HG03095 (cell line): ENCODE measurements around the gene TAGLN2.

Source experiments
- ATAC-seq: cut with Tn5 transposase; IDR thresholded peaks from one replicate; pipeline ENCODE4 v1.9.1; 2021; ENCODE audit warnings: moderate library complexity; ENCODE audit not compliant: unreplicated experiment

TAGLN2 gene

GRCh38 chr1:159949981-159950381 lies 24.7 kb upstream of the TAGLN2 start:
- ATAC-seq, result no peak

DNA sequence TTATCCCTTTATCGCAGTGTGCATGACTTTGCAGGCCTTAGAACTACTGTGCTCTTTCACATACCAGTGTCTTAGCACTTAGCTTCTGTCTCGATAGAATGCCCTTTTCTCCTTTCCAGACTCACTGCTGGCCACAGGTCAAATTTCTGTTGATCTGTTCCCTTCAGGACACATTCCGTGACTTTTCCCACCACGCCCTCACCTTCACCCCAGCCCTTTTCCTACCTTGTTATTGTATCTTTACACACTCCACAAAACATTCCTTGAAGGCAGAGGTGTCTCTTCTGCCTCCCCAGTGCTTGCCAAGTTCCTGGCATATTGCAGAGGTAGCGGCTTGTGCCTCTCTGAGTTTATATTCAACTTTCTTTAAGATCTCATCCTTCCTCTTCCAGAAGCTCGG lies 23.8 kb upstream of the TAGLN2 start:
- no peak for ATAC-seq

DNA sequence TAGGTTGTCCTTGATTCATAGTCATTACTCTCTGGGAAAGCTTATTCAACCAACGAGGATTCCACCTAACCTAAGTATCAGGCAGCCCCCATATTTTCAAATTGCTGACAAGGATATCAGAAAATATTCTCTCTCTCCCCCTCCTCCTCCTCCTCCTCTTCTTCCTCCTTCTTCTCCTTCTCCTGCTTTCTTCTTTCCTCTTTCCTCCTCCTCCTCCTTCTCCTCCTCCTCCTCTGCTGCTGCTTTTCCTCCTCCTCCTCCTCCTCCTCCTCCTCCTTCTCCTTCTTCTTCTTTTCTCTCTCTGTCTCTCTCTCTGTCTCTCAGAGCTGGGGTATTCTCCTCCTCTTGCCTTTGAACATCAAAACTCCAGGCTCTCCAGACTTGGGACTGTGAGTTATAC lies 22.6 kb upstream of the TAGLN2 start:
- ATAC-seq, result no peak

- no peak for ATAC-seq
These were observed 21.2 kb upstream of the TAGLN2 start for GRCh38 chr1:159946242-159947187.

GRCh38 chr1:159945483-159946241 lies 20.4 kb upstream of the TAGLN2 start, which contains the start of gene IGSF9:
Gene IGSF9, minus strand, starts transcription at chr1:159945613. Its CDS starts 2,159 bp downstream, at chr1:159943454.
- no peak for ATAC-seq

DNA sequence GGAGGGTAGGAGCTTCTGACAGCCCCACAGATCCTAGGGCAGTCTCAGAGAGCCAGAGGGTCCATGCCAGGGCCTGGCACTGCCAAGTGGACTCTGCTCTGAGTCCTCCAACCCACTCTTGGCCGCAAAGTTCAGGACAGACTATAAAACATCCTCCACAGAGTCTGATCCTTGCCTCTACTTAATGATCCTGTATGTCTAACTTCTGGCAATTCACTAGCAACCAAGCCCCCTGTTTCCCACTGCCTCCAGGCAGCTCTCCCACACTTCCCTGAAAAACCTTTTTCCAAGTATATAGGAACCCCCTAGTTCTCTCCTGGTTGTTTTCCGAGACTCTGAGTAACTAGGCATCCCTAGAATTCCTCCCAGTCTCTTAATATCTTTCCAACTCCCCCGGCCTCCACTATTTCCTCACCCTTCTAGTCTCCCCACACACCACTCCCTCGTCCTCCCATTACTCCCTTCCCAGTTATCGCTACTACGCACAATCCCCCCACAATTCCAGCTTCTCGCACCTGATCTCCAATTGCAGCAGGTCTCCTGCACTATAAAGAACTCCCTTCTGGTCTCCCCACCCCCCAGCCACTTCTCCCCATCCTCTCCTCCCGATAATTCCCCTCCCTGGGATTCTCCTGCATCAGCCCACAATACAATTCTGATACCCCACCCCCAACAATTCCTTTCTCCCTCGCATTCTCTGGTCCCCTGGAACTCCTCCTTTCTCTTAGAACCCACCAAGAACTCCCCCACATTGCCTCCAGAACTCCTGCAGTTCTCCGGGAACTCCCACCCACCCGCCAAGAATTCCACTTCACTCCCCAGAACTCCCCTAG lies 19.5 kb upstream of the TAGLN2 start:
- ATAC-seq, result no peak

GRCh38 chr1:159943908-159944622 lies 18.8 kb upstream of the TAGLN2 start:
- ATAC-seq, result no peak

DNA sequence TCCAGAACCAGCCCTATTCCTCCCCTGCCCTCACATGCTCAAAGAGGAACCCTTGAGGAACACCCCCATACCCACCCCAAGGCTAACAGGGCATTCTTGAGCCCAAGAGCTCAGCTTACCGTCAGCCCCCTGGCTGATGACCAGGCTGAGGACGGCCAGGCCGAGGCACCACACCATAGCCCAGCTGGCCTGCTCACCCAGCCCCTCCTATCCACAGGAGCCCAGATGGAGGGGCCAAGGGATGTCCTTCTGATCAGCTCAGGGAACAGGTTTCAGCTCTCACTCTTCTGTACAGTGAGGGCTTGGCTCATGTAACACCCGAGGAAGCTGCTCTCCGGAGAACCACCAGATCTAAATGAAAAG lies 18.0 kb upstream of the TAGLN2 start:
- no peak for ATAC-seq

GRCh38 chr1:159942632-159943277 lies 17.4 kb upstream of the TAGLN2 start:
- ATAC-seq, result no peak

DNA sequence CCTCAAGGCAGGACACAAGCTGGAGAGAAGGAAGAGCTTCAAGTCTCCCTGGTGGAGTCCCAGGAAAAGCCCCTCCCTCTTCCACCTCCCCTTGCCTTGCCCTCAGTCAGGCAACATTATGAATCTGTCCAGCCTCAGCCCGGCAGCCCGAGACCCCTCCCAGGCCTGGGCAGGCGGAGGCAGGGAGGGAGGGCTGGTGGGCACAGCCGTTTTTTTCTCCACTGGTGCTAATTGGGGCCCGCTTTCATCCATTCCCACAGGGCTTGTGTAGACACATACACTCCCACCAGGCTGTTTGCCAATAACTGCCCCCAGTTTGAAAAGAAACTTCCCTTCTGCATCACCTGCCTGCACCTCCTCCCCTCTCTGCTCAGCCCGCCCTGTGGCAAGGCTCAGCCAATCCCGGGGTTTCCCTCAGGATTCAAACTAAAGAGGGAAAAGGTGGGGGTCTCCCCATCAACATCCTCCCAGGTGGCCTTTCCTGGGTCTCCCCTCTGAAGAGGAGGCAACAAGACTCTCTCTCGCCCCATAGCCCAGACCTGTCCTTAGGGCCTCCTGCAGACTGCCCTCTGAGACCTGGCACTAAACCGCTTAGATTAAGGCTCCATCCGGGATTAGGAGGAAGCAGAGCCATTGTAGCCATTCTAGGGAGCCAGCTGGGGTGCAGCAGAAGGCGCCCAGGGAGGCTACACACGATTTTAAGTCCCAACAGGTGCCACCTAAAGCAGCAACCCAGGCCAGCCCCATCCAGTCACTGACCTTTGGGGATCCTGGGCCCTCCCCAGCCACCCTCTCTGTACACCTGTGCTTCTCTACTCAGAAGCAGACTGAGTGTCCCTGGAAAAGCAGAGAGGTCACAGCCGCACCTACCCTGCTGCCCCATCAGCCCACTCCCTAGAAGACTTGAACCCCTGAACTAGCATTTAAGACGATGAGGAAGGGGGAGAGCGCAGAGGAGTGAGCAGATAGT lies 16.6 kb upstream of the TAGLN2 start:
- ATAC-seq, result no peak

DNA sequence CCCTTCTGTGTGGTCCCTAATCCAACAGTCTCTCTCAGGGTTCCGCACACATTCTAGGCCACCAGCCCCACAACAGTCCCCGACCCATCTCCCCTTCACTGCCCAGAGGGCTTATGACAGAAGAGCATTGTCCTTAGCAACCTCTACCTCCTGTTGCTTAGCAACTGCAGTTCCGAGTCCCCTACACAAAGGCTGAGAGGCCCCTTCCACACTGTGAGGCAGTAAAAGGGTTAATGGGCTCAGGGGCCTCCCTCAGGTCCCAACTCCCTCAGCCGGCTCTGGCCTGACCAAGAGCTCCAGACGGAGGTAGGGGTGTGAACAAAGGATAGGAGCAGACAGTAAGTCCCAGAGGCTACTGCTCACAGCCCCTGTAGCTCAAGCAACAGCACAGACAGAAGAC lies 15.8 kb upstream of the TAGLN2 start:
- ATAC-seq, result no peak

DNA sequence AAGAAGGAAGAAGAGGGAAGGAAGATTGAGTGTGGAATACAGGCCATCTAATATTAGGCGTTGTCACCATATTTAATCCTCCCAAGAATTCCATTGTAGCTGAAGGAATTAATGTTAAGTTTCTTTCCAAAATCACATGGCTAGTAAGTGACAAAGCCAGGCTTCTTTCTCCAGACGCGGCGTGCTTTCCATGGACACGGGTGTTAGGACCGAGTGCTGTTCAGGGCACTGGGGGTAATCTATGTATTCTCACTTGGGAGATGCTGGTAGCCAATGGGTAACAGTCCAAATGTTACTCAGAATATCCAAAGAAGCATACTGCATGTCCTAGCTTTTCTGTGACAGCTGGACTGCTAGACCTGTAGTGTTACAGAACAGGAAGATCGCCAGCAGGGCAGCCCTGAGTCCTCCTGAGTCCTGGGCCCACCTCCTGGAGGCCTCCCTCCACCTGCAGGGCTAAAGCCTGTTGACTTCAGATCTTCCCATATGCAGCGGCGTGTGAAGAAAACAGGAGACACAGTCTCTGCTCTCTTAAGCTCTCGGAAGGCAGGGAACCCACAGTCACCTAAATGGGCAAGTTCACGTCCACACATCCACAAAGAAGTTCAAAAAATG lies 14.8 kb upstream of the TAGLN2 start:
- ATAC-seq, result no peak

GRCh38 chr1:159939678-159940002 lies 14.3 kb upstream of the TAGLN2 start:
- no peak for ATAC-seq

- no peak for ATAC-seq
These were observed 13.8 kb upstream of the TAGLN2 start for GRCh38 chr1:159938905-159939677.

- ATAC-seq, result no peak
These were observed 13.0 kb upstream of the TAGLN2 start for GRCh38 chr1:159938211-159938852.

GRCh38 chr1:159937054-159937750 lies 11.9 kb upstream of the TAGLN2 start:
- ATAC-seq, result no peak
